Subcutaneous abdominal adipose tissue (tissue), 5 donors: Measurements from ENCODE around the gene ID4.

Source experiments
- H3K27ac ChIP-seq: one replicate; pipeline ENCODE4 v1.7.0; 2013; ENCODE audit warnings: low read depth, mild to moderate bottlenecking, inconsistent platforms, low read length, moderate library complexity
- H3K27me3 ChIP-seq, 5 donors: one replicate each; pipeline ENCODE4 v1.7.0; 2013; ENCODE audit warnings: low read length in 5 of 5, inconsistent platforms in 1 of 5; ENCODE audit not compliant: control insufficient read depth in 5 of 5, insufficient read depth in 4 of 5
- H3K36me3 ChIP-seq, 5 donors: one replicate each; pipeline ENCODE4 v1.7.0; 2013; ENCODE audit warnings: low read length in 5 of 5; ENCODE audit not compliant: control insufficient read depth in 5 of 5, insufficient read depth in 5 of 5
- H3K4me1 ChIP-seq, 5 donors: one replicate each; pipeline ENCODE4 v1.7.0; 2013; ENCODE audit warnings: low read length in 5 of 5, mild to moderate bottlenecking in 3 of 5, moderate library complexity in 1 of 5; ENCODE audit not compliant: control insufficient read depth in 5 of 5, insufficient read depth in 5 of 5
- H3K4me3 ChIP-seq, 5 donors: one replicate each; pipeline ENCODE4 v1.7.0; 2013; ENCODE audit warnings: low read length in 5 of 5, low read depth in 1 of 5
- H3K9ac ChIP-seq, 5 donors: one replicate each; pipeline ENCODE4 v1.7.0; 2013; ENCODE audit warnings: low read length in 5 of 5, mild to moderate bottlenecking in 4 of 5, moderate library complexity in 3 of 5
- H3K9me3 ChIP-seq, 5 donors: one replicate each; pipeline ENCODE4 v1.7.0; 2013; ENCODE audit warnings: low read length in 5 of 5; ENCODE audit not compliant: control insufficient read depth in 5 of 5
- donor health status: healthy.
- donor health status: healthy.
- donor health status: healthy.
- donor health status: healthy.
- donor health status: healthy.

ID4 gene

DNA sequence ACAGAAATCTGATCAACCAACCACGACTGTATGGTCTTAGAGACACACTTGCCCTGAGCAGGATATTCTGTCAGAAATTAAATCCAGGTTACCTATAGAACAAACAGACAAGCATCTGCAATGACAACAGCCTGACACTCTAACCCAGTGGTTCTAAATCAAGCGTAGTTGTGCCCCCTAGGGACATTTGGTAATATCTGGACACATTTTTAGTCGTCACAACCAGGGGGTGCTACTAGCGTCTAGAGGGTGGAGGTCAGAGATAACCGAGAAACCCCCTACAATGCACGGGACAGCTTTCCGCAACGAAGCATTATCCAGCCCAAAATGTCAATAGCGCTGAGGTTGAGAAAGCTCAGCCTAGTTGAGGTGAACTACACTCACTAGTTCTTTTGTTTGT, 32.3 kb downstream of the ID4 start:
- Histone ChIP-seq H3K36me3 (no peaks in the 10 kb centered on the region), H3K27me3 (no peaks in the 10 kb centered on the region), H3K27ac (no peak overlapping the region), H3K9ac (no peak overlapping the region), H3K4me3 (no peak overlapping the region), H3K4me1 (peaks cover 0 to 18% (median 7%) of the 10 kb centered on the region in 5 donors), H3K9me3 (no peaks in the 10 kb centered on the region)

DNA sequence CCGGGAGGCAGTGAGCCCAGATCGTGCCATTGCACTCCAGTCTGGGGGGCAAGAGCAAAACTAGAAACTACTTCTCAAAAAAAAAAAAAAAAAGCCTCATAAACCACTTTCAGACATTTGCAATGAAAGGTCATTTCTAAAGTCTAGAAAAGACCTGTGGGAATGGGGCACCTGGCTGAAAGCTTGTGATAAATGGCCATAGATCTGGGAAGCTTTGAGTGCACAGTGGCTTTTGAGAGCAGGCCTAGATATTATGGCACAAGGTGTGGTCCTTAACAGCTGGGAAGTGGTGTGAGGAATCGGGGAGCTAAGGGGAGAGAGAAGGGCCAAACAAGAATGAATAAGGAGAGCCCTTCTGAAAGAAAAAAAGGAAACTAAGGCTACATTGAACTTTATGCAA, 33.2 kb downstream of the ID4 start:
- Histone ChIP-seq H3K9ac (no peak overlapping the region), H3K4me1 (peaks cover 0 to 18% (median 7%) of the 10 kb centered on the region in 5 donors), H3K9me3 (no peaks in the 10 kb centered on the region), H3K27ac (no peak overlapping the region), H3K4me3 (no peak overlapping the region), H3K27me3 (no peaks in the 10 kb centered on the region), H3K36me3 (no peaks in the 10 kb centered on the region)

DNA sequence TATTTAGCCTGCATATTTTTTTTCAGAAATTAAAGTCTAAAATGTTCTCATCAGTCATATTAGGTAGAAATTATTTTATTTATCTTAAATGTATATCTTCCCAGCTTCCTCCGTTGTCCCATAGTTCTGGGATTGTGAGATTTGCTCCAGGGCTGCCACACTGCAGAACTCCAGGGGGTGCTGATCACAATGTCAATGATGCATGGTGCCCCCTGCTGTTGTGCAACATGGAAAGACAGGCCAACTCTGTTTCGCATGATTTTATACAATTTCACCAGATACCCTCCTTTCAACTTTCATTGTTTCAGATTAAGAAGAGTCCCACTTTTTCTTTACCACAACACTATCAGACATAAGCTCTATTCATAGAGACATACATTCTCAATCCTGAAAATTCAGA, 35.9 kb downstream of the ID4 start:
- Histone ChIP-seq H3K9ac (no peak overlapping the region), H3K36me3 (no peaks in the 10 kb centered on the region), H3K4me3 (no peak overlapping the region), H3K27me3 (no peaks in the 10 kb centered on the region), H3K9me3 (no peaks in the 10 kb centered on the region), H3K4me1 (peaks cover 0 to 18% (median 7%) of the 10 kb centered on the region in 5 donors), H3K27ac (no peak overlapping the region)

DNA sequence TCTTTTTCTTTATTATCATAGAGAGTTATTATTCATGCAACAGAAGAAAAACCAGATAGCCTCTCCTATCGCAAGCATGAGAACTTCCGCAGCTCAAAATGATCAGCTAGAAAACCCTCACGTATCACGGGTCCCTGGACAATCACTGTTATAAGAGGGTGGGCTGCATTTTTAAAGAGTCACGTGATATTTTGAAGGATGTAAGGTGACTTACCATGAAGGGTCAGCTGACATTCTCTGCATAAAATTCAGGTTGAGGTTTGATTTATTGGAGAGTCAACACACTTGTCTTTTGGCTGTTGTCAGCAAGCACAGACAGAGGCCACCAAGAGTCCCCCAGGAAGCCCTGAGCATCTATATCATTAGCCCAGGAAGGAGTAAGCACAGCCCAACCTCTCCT, 39.5 kb downstream of the ID4 start:
- H3K9me3 ChIP-seq, result no peaks in the 10 kb centered on the region
- no peaks in the 10 kb centered on the region for H3K36me3 ChIP-seq
- H3K4me3 ChIP-seq, result no peak overlapping the region
- H3K9ac ChIP-seq, result no peak overlapping the region
- no peaks in the 10 kb centered on the region for H3K27me3 ChIP-seq
- no peak overlapping the region for H3K27ac ChIP-seq
- peaks cover 0 to 7% (median 0%) of the 10 kb centered on the region in 5 donors for H3K4me1 ChIP-seq

DNA sequence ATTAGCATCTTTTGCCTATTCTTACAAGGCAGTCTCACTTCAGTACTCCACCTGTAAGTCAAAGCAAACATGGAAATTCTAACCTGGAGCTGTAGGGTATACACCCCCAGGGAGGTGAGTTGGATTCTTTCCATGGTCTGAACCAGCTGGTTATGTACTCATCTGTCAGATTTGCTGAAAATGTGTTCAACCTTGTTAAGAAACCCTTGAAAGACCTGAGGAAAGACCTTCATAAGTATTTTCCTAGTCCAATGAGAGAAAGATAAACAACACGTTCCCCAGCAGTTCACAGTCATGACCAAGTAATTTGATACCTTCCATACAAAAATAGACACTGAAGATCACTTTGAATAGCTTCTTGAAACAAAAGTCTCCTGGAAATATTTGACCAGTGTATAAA, 42.5 kb downstream of the ID4 start:
- Histone ChIP-seq H3K9me3 (no peaks in the 10 kb centered on the region), H3K4me3 (no peak overlapping the region), H3K36me3 (no peaks in the 10 kb centered on the region), H3K27me3 (no peaks in the 10 kb centered on the region), H3K9ac (no peak overlapping the region), H3K27ac (no peak overlapping the region), H3K4me1 (no peaks in the 10 kb centered on the region)

DNA sequence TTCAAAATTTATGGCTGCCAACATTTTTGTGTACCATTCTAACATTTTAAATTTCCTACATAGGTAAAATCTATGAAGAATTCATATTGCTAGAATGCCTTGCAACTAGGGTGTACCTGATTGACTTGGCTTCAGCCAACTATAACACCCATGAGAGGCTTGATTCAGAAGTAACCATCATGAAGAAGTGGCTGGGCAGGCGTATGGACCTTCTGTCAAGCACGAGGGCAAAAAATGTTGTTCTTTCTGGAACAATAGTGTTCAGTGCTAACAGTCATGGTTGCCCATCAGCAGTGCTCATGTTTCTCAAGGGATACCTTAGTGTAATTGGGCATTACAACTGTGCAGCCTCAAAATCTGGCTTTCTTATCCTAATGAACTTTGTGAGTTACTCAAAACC, 42.9 kb downstream of the ID4 start:
- Histone ChIP-seq H3K27ac (no peak overlapping the region), H3K9me3 (no peaks in the 10 kb centered on the region), H3K4me3 (no peak overlapping the region), H3K9ac (no peak overlapping the region), H3K4me1 (no peaks in the 10 kb centered on the region), H3K36me3 (no peaks in the 10 kb centered on the region), H3K27me3 (no peaks in the 10 kb centered on the region)

DNA sequence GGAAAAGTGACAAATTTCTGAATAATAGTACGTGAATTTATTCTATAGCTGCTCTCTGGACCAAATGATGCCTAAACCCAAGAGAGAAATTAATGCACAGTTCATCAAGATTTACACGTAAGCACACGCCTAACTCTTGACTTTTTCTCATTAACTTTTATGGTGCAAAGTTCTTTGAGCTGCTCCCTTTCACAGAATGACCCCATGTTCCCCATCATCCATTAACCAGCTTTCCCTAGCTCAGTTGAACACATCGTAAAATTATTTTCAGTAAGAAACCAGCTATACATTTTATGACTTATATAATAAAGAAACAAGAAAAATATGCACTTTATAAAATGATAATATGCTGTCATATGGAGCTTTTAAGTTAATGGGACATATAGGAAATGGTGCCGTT, 54.3 kb downstream of the ID4 start:
- no peak overlapping the region for H3K4me3 ChIP-seq
- peaks cover 2 to 6% (median 3%) of the 10 kb centered on the region in 5 donors for H3K4me1 ChIP-seq
- no peaks in the 10 kb centered on the region for H3K9me3 ChIP-seq
- H3K27me3 ChIP-seq, result no peaks in the 10 kb centered on the region
- H3K36me3 ChIP-seq, result no peaks in the 10 kb centered on the region
- H3K27ac ChIP-seq, result no peak overlapping the region
- no peak overlapping the region for H3K9ac ChIP-seq
